Ishikawa (cell line): ENCODE measurements around the gene TMEM151A.

ENCODE experiments used
- CEBPB ChIP-seq: IDR thresholded peaks from 2 replicates; pipeline ENCODE4 v1.6.1; 2012
- CREB1 ChIP-seq: IDR thresholded peaks from 2 replicates; pipeline ENCODE4 v1.6.1; 2012; ENCODE audit warnings: low read depth
- EGR1 ChIP-seq: IDR thresholded peaks from 2 replicates; pipeline ENCODE4 v1.6.1; 2012
- EP300 ChIP-seq: IDR thresholded peaks from 2 replicates; pipeline ENCODE4 v1.6.1; 2012; ENCODE audit warnings: borderline replicate concordance
- FOXM1 ChIP-seq: IDR thresholded peaks from 2 replicates; pipeline ENCODE4 v1.6.1; 2012; ENCODE audit warnings: low read depth, borderline replicate concordance
- NFIC ChIP-seq: IDR thresholded peaks from 2 replicates; pipeline ENCODE4 v1.6.1; 2012
- RAD21 ChIP-seq: IDR thresholded peaks from 2 replicates; pipeline ENCODE4 v1.6.1; 2012; ENCODE audit warnings: low read depth
- REST ChIP-seq: IDR thresholded peaks from 2 replicates; pipeline ENCODE4 v1.6.1; 2012; ENCODE audit warnings: low read depth, mild to moderate bottlenecking
- TAF1 ChIP-seq: IDR thresholded peaks from 2 replicates; pipeline ENCODE4 v1.6.1; 2012; ENCODE audit warnings: low read depth, mild to moderate bottlenecking
- TCF12 ChIP-seq: IDR thresholded peaks from 2 replicates; pipeline ENCODE4 v1.6.1; 2012; ENCODE audit warnings: low read depth
- TEAD4 ChIP-seq: IDR thresholded peaks from 2 replicates; pipeline ENCODE4 v1.6.1; 2012
- USF1 ChIP-seq: IDR thresholded peaks from 2 replicates; pipeline ENCODE4 v1.6.1; 2012
- YY1 ChIP-seq: IDR thresholded peaks from 2 replicates; pipeline ENCODE4 v1.6.1; 2012; ENCODE audit warnings: low read depth
- ZBTB7A ChIP-seq: IDR thresholded peaks from 2 replicates; pipeline ENCODE4 v1.6.1; 2012; ENCODE audit warnings: low read depth
- TF ChIP-seq, protein P1 (sequence below): IDR thresholded peaks from 2 replicates; pipeline ENCODE4 v1.6.1; 2012

Gene TMEM151A

GRCh38 chr11:66259956-66260355, 31.7 kb upstream of the TMEM151A start:
- TF ChIP-seq CEBPB (no peak), TCF12 (no peak), YY1 (no peak), USF1 (no peak), EP300 (no peak), FOXM1 (no peak), ZBTB7A (no peak), EGR1 (no peak)

GRCh38 chr11:66261578-66261977, 30.1 kb upstream of the TMEM151A start:
- TF ChIP-seq ZBTB7A (no peak), REST (no peak), TAF1 (no peak), YY1 (no peak), TEAD4 (no peak), RAD21 (no peak), EGR1 (no peak), EP300 (no peak)
- TF ChIP-seq, protein P1, sequence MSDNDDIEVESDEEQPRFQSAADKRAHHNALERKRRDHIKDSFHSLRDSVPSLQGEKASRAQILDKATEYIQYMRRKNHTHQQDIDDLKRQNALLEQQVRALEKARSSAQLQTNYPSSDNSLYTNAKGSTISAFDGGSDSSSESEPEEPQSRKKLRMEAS, result no peak

- TF ChIP-seq USF1 (no peak), ZBTB7A (no peak), REST (no peak), CEBPB (no peak), YY1 (no peak), RAD21 (no peak), TAF1 (no peak), EGR1 (no peak), CREB1 (no peak), EP300 (no peak), NFIC (no peak), TCF12 (no peak), TEAD4 (no peak), FOXM1 (no peak)
- TF ChIP-seq, protein P1, result no peak
Observed at GRCh38 chr11:66262191-66262590, 29.5 kb upstream of the TMEM151A start.

DNA sequence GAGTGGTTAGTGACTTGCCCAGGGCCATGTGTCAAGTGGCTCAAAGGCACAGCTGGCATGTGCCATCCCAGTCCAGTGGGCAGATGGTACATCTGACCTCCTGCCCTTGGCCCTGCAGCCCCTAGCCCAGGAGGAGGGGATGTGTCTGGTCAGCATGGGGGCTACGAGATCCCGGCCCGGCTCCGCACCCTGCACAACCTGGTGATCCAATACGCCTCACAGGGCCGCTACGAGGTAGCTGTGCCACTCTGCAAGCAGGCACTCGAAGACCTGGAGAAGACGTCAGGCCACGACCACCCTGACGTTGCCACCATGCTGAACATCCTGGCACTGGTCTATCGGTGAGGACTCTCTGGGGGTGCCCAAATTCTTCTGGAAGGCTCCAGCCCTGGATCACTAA, 29.0 kb upstream of the TMEM151A start:
- no peak for TF ChIP-seq NFIC
- no peak for TF ChIP-seq ZBTB7A
- no peak for TF ChIP-seq CREB1
- TF ChIP-seq USF1, result no peak
- no peak for TF ChIP-seq CEBPB
- no peak for TF ChIP-seq YY1
- TF ChIP-seq, protein P1, result no peak
- TF ChIP-seq TAF1, result no peak
- TF ChIP-seq FOXM1, result no peak
- TF ChIP-seq EGR1, result no peak
- TF ChIP-seq REST, result no peak
- no peak for TF ChIP-seq EP300
- no peak for TF ChIP-seq TCF12
- no peak for TF ChIP-seq TEAD4
- TF ChIP-seq RAD21, result no peak
